Measurements from ENCODE around the gene SZRD1. TPM values are rescaled to one million over a fixed set of nuclear protein-coding genes. Genes with fewer than 3 reads are reported as not detected.

SZRD1 gene
- total and polyA plus RNA-seq, 4 donors = 14.2 to 44.3 (median 25.0) TPM

DNA sequence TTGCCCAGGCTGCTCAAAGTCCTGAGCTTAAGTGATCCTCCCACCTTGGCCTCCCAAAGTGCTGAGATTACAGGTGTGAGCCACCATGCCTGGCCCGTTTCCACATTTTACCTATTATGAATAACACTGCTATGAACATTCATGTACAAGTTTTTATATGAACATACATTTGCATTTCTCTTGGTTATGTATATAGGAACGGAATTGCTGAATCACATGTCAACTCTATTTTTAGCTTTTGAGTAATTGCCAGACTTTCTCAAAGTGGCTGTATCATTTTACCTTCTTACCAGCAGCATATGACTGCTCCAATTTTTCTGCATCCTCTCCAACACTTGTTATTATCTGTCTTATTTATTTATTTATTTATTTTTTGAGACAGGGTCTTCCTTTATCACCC lies 67.5 kb downstream of the SZRD1 start:
- Histone ChIP-seq H3K4me3 (ENCODE audit: low read depth in 1 of 3, low read length in 3 of 3) (no peak overlapping the region), H3K36me3 (ENCODE audit: control insufficient read depth in 4 of 4, insufficient read depth in 3 of 4, low read depth in 1 of 4, low read length in 3 of 4) (no peaks in the 10 kb centered on the region), H3K27me3 (ENCODE audit: control insufficient read depth in 4 of 4, insufficient read depth in 4 of 4, low read length in 3 of 4) (no peaks in the 10 kb centered on the region), H3K9me3 (ENCODE audit: control insufficient read depth in 4 of 4, low read length in 3 of 4) (no peaks in the 10 kb centered on the region), H3K27ac (ENCODE audit: low read depth in 1 of 2, low read length in 2 of 2) (no peak overlapping the region), H3K4me1 (ENCODE audit: control insufficient read depth in 4 of 4, insufficient read depth in 4 of 4, low read length in 3 of 4) (no peaks in the 10 kb centered on the region), H3K9ac (ENCODE audit: low read depth in 1 of 2, low read length in 2 of 2) (no peak overlapping the region)
- TF ChIP-seq, protein P1, sequence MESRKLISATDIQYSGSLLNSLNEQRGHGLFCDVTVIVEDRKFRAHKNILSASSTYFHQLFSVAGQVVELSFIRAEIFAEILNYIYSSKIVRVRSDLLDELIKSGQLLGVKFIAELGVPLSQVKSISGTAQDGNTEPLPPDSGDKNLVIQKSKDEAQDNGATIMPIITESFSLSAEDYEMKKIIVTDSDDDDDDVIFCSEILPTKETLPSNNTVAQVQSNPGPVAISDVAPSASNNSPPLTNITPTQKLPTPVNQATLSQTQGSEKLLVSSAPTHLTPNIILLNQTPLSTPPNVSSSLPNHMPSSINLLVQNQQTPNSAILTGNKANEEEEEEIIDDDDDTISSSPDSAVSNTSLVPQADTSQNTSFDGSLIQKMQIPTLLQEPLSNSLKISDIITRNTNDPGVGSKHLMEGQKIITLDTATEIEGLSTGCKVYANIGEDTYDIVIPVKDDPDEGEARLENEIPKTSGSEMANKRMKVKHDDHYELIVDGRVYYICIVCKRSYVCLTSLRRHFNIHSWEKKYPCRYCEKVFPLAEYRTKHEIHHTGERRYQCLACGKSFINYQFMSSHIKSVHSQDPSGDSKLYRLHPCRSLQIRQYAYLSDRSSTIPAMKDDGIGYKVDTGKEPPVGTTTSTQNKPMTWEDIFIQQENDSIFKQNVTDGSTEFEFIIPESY (IDR thresholded peaks at IDR 0.05) = no peak
- TF ChIP-seq, protein P2, sequence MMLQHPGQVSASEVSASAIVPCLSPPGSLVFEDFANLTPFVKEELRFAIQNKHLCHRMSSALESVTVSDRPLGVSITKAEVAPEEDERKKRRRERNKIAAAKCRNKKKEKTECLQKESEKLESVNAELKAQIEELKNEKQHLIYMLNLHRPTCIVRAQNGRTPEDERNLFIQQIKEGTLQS (IDR thresholded peaks at IDR 0.05) = no peak
- TF ChIP-seq HNF4G (IDR thresholded peaks at IDR 0.05) (no peak), RXRA (IDR thresholded peaks at IDR 0.05) (no peak), HNF4A (conservative IDR thresholded peaks at IDR 0.05) (no peak), FOXA1 (IDR thresholded peaks at IDR 0.05) (no peak), MAX (IDR thresholded peaks at IDR 0.05) (no peak), SP1 (IDR thresholded peaks at IDR 0.05) (no peak), EGR1 (IDR thresholded peaks at IDR 0.05; ENCODE audit: low read depth in 2 of 2) (no peak), FOXA2 (IDR thresholded peaks at IDR 0.05) (no peak), GABPA (IDR thresholded peaks at IDR 0.05 in 1 of 2, conservative IDR thresholded peaks at IDR 0.05 in 1 of 2) (no peak), YY1 (IDR thresholded peaks at IDR 0.05) (no peak), RAD21 (IDR thresholded peaks at IDR 0.05) (no peak)
- DNase-seq (ENCODE audit: low spot score) = no peak
- 68% methylated on average over 2 of the region's 2 CpGs for WGBS

- H3K9me3 ChIP-seq (ENCODE audit: control insufficient read depth in 4 of 4, low read length in 3 of 4) = no peaks in the 10 kb centered on the region
- no peak within 1 kb of the TSS for H3K27ac ChIP-seq (ENCODE audit: low read depth in 1 of 2, low read length in 2 of 2)
- H3K9ac ChIP-seq (ENCODE audit: low read depth in 1 of 2, low read length in 2 of 2) = no peak within 1 kb of the TSS
- H3K4me1 ChIP-seq (ENCODE audit: control insufficient read depth in 4 of 4, insufficient read depth in 4 of 4, low read length in 3 of 4) = peaks cover 3 to 11% (median 8%) of the 10 kb centered on the region in 4 donors
- H3K4me3 ChIP-seq (ENCODE audit: low read depth in 1 of 3, low read length in 3 of 3) = no peak within 1 kb of the TSS
- H3K27me3 ChIP-seq (ENCODE audit: control insufficient read depth in 4 of 4, insufficient read depth in 4 of 4, low read length in 3 of 4) = no peaks in the 10 kb centered on the region
- 73% methylated on average over 3 of the region's 3 CpGs for WGBS
- DNase-seq (ENCODE audit: low spot score) = no peak
- no peaks in the 10 kb centered on the region for H3K36me3 ChIP-seq (ENCODE audit: control insufficient read depth in 4 of 4, insufficient read depth in 3 of 4, low read depth in 1 of 4, low read length in 3 of 4)
- TF ChIP-seq REST (IDR thresholded peaks at IDR 0.05) (no peak), HNF4A (conservative IDR thresholded peaks at IDR 0.05) (no peak), RAD21 (IDR thresholded peaks at IDR 0.05) (no peak), GABPA (IDR thresholded peaks at IDR 0.05 in 1 of 2, conservative IDR thresholded peaks at IDR 0.05 in 1 of 2) (no peak), FOXA1 (IDR thresholded peaks at IDR 0.05) (no peak), SP1 (IDR thresholded peaks at IDR 0.05) (no peak)
- TF ChIP-seq, protein P3, sequence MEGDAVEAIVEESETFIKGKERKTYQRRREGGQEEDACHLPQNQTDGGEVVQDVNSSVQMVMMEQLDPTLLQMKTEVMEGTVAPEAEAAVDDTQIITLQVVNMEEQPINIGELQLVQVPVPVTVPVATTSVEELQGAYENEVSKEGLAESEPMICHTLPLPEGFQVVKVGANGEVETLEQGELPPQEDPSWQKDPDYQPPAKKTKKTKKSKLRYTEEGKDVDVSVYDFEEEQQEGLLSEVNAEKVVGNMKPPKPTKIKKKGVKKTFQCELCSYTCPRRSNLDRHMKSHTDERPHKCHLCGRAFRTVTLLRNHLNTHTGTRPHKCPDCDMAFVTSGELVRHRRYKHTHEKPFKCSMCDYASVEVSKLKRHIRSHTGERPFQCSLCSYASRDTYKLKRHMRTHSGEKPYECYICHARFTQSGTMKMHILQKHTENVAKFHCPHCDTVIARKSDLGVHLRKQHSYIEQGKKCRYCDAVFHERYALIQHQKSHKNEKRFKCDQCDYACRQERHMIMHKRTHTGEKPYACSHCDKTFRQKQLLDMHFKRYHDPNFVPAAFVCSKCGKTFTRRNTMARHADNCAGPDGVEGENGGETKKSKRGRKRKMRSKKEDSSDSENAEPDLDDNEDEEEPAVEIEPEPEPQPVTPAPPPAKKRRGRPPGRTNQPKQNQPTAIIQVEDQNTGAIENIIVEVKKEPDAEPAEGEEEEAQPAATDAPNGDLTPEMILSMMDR (IDR thresholded peaks at IDR 0.05; ENCODE audit: low read depth, low read length, missing input control) = no peak
These were observed 70.0 kb downstream of the SZRD1 start, which contains the start of gene SPATA21 for GRCh38 chr1:16436946-16437474. Gene SPATA21, minus strand, starts transcription at chr1:16437424. Its CDS starts 6,053 bp downstream, at chr1:16431371.

Data from liver (tissue), 9 donors.